Duodenal mucosa (tissue), 2 donors: ENCODE results near the gene CEP41.

ENCODE experiments used
- H3K27ac ChIP-seq: one replicate; pipeline ENCODE4 v1.7.0; 2013; ENCODE audit warnings: low read depth, low read length
- H3K27me3 ChIP-seq, 2 donors: one replicate each; pipeline ENCODE4 v1.7.0; 2013; ENCODE audit warnings: low read length in 2 of 2, control low read depth in 1 of 2; ENCODE audit not compliant: insufficient read depth in 2 of 2, control insufficient read depth in 1 of 2
- H3K36me3 ChIP-seq, 2 donors: one replicate each; pipeline ENCODE4 v1.7.0; 2013; ENCODE audit warnings: low read length in 2 of 2, control low read depth in 1 of 2; ENCODE audit not compliant: insufficient read depth in 2 of 2, control insufficient read depth in 1 of 2
- H3K4me1 ChIP-seq, 2 donors: one replicate each; pipeline ENCODE4 v1.7.0; 2013; ENCODE audit warnings: low read length in 2 of 2, control low read depth in 1 of 2; ENCODE audit not compliant: insufficient read depth in 2 of 2, control insufficient read depth in 1 of 2
- H3K4me3 ChIP-seq, 2 donors: one replicate each; pipeline ENCODE4 v1.7.0; 2013; ENCODE audit warnings: low read length in 2 of 2, low read depth in 1 of 2
- H3K9ac ChIP-seq, 2 donors: one replicate each; pipeline ENCODE4 v1.7.0; 2013; ENCODE audit warnings: low read length in 2 of 2, low read depth in 1 of 2
- H3K9me3 ChIP-seq, 2 donors: one replicate each; pipeline ENCODE4 v1.7.0; 2013; ENCODE audit warnings: low read length in 2 of 2, control low read depth in 1 of 2; ENCODE audit not compliant: control insufficient read depth in 1 of 2

The CEP41 gene

GRCh38 chr7:130394421-130395195 lies 46.2 kb downstream of the CEP41 start:
- Histone ChIP-seq H3K27me3 (no peaks in the 10 kb centered on the region), H3K36me3 (no peaks in the 10 kb centered on the region), H3K4me3 (no peak overlapping the region), H3K9ac (no peak overlapping the region), H3K9me3 (no peaks in the 10 kb centered on the region), H3K4me1 (peaks cover 3 to 7% of the 10 kb centered on the region in 2 donors), H3K27ac (no peak overlapping the region)

GRCh38 chr7:130393841-130394411 lies 46.9 kb downstream of the CEP41 start:
- no peaks in the 10 kb centered on the region for H3K9me3 ChIP-seq
- no peak overlapping the region for H3K4me3 ChIP-seq
- H3K36me3 ChIP-seq, result no peaks in the 10 kb centered on the region
- no peaks in the 10 kb centered on the region for H3K27me3 ChIP-seq
- no peak overlapping the region for H3K27ac ChIP-seq
- H3K4me1 ChIP-seq, result peaks cover 3 to 7% of the 10 kb centered on the region in 2 donors
- no peak overlapping the region for H3K9ac ChIP-seq

GRCh38 chr7:130393101-130393561 lies 47.7 kb downstream of the CEP41 start:
- Histone ChIP-seq H3K4me3 (no peak overlapping the region), H3K9ac (no peak overlapping the region), H3K9me3 (no peaks in the 10 kb centered on the region), H3K36me3 (no peaks in the 10 kb centered on the region), H3K27ac (no peak overlapping the region), H3K4me1 (peaks cover 3 to 7% of the 10 kb centered on the region in 2 donors), H3K27me3 (no peaks in the 10 kb centered on the region)

- no peaks in the 10 kb centered on the region for H3K27me3 ChIP-seq
- H3K4me1 ChIP-seq, result peaks cover 3 to 7% of the 10 kb centered on the region in 2 donors
- H3K9ac ChIP-seq, result no peak overlapping the region
- H3K4me3 ChIP-seq, result no peak overlapping the region
- H3K27ac ChIP-seq, result no peak overlapping the region
- no peaks in the 10 kb centered on the region for H3K9me3 ChIP-seq
- H3K36me3 ChIP-seq, result no peaks in the 10 kb centered on the region
These were observed 50.3 kb downstream of the CEP41 start for GRCh38 chr7:130390486-130390885.

GRCh38 chr7:130388671-130389070 lies 52.1 kb downstream of the CEP41 start:
- Histone ChIP-seq H3K36me3 (no peaks in the 10 kb centered on the region), H3K9ac (no peak overlapping the region), H3K27me3 (no peaks in the 10 kb centered on the region), H3K9me3 (no peaks in the 10 kb centered on the region), H3K4me3 (no peak overlapping the region), H3K4me1 (peaks cover 3 to 7% of the 10 kb centered on the region in 2 donors), H3K27ac (no peak overlapping the region)

GRCh38 chr7:130387628-130388403 lies 53.0 kb downstream of the CEP41 start:
- peaks cover 3 to 6% of the 10 kb centered on the region in 2 donors for H3K4me1 ChIP-seq
- no peak overlapping the region for H3K4me3 ChIP-seq
- no peak overlapping the region for H3K27ac ChIP-seq
- H3K36me3 ChIP-seq, result no peaks in the 10 kb centered on the region
- H3K9me3 ChIP-seq, result no peaks in the 10 kb centered on the region
- H3K9ac ChIP-seq, result no peak overlapping the region
- H3K27me3 ChIP-seq, result no peaks in the 10 kb centered on the region

- Histone ChIP-seq H3K4me1 (peaks cover under 1 to 2% of the 10 kb centered on the region in 2 donors), H3K9me3 (no peaks in the 10 kb centered on the region), H3K9ac (no peak overlapping the region), H3K36me3 (no peaks in the 10 kb centered on the region), H3K27me3 (no peaks in the 10 kb centered on the region), H3K4me3 (no peak overlapping the region), H3K27ac (no peak overlapping the region)
These were observed 53.5 kb downstream of the CEP41 start for GRCh38 chr7:130387306-130387627.

GRCh38 chr7:130386876-130387275 lies 53.9 kb downstream of the CEP41 start:
- Histone ChIP-seq H3K27ac (no peak overlapping the region), H3K4me1 (no peaks in the 10 kb centered on the region), H3K36me3 (no peaks in the 10 kb centered on the region), H3K9me3 (no peaks in the 10 kb centered on the region), H3K27me3 (no peaks in the 10 kb centered on the region), H3K4me3 (no peak overlapping the region), H3K9ac (no peak overlapping the region)

- no peaks in the 10 kb centered on the region for H3K9me3 ChIP-seq
- no peaks in the 10 kb centered on the region for H3K36me3 ChIP-seq
- no peak overlapping the region for H3K27ac ChIP-seq
- H3K4me3 ChIP-seq, result no peak overlapping the region
- no peaks in the 10 kb centered on the region for H3K4me1 ChIP-seq
- H3K9ac ChIP-seq, result no peak overlapping the region
- no peaks in the 10 kb centered on the region for H3K27me3 ChIP-seq
These were observed 55.2 kb downstream of the CEP41 start for GRCh38 chr7:130385600-130386066.
